GM21447 (cell line): ENCODE data around the gene TMEM203.

Experiments used
- ATAC-seq: cut with Tn5 transposase; IDR thresholded peaks from one replicate; pipeline ENCODE4 v1.9.1; 2021; ENCODE audit not compliant: unreplicated experiment

TMEM203 gene

DNA sequence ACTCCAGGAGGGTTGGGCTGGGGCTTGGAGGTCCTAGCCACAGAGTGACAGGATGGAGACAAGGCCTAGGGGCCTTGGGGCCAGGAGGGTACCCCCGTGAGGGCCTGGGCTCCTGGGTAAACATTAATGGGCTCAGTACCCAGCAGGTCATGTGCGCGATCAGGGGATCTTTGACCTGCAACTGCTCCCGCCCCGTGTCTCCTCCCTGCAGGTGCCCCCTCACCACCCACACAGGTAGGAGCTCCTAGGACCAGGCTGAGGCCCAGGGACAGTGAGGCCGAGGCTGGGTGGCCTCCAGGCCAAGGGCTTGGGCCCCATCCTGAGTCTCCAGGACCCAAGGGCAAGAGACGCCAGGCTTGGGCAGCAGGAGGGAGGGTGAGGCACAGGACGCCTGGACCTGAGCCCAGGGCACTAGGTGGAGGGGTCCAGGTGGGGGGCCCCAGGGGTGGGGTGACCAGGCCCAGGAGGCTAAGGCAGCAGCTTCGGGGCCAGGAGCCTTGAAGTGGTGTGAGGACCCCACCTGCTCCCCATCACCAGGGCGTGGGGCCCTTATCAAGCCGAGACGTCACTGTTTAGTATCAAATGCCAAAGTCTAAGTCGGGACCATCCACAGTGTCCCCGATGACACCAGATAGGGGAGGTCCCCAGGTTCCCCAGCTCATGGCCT, 25.4 kb upstream of the TMEM203 start, which contains the start of gene SLC34A3:
SLC34A3 (plus strand) TSS at position 197 of the 667 bp plus-strand sequence. CDS start 802 bp downstream, outside the sequence.
- no peak for ATAC-seq

- no peak for ATAC-seq
These were observed 24.7 kb upstream of the TMEM203 start for GRCh38 chr9:137229903-137230704.

DNA sequence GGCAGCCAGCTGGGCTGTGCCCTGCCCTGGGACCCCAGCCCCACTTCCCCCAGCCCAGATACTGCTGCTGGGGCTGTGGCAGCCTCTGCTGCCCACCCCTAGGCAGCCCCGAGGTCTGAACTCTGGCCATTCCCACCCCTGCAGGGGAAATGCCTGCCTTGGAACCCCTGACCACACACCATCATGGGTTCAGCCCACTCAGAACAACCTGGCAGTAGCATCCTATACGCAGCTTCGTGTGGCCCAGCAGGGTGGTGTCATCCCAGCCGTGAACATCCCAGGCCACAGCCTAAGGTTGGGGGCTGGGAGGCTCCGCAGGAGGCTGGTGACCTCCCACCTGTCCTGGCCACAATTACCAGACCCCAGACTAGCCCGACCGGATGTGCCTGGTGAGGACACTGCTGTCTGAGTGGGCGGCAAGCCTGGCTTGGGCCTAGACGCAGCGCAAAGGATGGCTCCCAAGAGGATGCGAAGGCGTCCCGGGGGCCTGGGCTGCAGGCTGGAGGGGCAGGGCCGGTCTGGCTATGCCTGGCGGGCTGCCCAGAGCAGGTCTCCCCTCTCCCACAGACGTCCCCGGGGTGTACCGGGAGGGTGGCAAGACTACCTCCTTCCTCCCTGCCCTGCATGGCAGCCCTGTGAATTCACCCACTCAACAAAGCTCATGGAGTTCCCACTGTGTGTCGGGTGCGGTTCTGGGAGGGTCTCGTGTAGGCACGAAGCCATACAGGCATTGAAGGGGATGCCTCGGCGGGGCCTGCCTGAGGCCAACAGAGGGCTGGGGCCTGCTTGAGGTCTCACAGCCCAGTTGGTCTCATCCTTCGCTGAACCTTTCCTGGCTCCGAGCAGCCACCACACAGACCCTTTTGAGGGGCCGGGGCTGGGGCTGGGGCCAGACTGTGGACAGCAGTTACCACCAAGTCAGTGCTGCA, 23.8 kb upstream of the TMEM203 start:
- ATAC-seq: no peak

- no peak for ATAC-seq
These were observed 23.1 kb upstream of the TMEM203 start for GRCh38 chr9:137228506-137228967.

GRCh38 chr9:137227853-137228505, 22.5 kb upstream of the TMEM203 start:
- no peak for ATAC-seq

- ATAC-seq: no peak
These were observed 21.8 kb upstream of the TMEM203 start, which contains the start of gene RNF224 for GRCh38 chr9:137227054-137227852. Gene RNF224, plus strand, starts transcription at chr9:137227502. Its CDS starts 834 bp downstream, at chr9:137228336.

GRCh38 chr9:137226338-137227053, 21.0 kb upstream of the TMEM203 start:
- ATAC-seq: no peak

DNA sequence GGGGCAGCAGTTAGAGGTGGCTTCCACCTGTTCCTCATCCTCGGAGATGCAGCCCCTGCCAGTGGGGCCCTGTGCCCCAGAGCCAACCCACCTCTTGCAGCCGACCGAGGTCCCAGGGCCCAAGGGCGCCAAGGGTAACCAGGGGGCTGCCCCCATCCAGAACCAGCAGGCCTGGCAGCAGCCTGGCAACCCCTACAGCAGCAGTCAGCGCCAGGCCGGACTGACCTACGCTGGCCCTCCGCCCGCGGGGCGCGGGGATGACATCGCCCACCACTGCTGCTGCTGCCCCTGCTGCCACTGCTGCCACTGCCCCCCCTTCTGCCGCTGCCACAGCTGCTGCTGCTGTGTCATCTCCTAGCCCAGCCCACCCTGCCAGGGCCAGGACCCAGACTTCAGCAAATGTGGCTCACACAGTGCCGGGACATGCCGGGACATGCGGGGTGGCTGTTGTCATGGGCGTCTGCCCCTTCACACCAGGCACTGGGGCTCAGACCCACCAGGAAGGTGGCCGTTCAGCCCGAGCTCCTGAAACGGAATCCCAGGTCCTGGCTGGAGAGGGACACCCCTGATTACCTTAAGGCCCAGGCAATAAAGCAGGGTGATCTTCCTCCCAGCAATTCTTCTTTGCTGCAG, 20.4 kb upstream of the TMEM203 start:
- ATAC-seq: no peak

GRCh38 chr9:137224830-137225694, 19.6 kb upstream of the TMEM203 start, which contains the start of gene CYSRT1:
Gene CYSRT1, plus strand, starts transcription at chr9:137225174. Its CDS starts 448 bp downstream, at chr9:137225622.
- no peak for ATAC-seq

- ATAC-seq: peak; percentile 63
These were observed 17.9 kb upstream of the TMEM203 start for GRCh38 chr9:137223078-137223970.

DNA sequence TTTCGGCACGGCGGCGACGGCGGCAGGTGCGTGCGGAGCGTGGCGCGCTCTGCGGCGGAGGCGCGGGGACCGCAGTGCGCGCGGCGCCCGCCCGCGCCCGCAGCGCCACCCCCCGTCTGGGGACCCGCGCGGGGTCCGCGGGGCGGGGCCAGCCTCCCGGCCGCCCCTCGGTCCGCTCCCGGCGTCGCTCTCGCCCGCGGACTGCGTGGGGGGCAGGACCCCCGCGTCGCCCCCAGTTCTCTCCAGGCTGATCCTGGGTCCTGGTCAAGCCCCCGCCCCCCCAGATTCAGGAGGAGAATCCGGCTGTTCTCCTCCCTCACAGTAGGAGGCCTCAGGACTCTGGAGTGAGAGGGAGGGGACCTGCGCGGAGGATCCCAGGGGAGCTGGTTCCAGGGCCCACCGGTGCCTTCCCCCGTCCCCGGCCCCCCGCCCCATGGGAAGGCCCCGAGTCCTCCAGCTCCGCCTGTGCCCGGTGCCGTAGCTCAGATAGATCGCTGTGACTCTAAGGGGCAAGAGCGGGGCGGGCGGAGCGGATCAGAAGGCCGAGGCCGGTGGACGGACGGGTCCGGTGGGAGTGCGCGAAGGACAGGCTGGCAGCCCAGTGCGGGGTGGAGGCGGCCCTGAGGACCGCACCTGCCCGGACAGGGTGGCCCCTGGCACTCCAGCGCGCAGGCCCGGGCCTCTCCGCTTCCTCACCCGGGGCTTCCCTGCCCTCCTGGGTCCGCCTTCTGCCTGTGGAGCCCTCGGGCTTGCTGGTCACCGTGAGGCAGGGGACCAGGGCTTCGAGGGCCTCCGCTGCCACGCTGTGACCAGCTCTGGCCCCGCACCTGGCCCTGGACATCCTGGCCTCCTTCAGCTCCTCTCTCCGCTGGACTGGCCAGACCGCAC, 17.0 kb upstream of the TMEM203 start, which contains the start of gene RNF208:
RNF208 (minus strand) TSS at position 51 of the 888 bp plus-strand sequence. CDS start 1,028 bp downstream, outside the sequence.
- ATAC-seq: no peak

- no peak for ATAC-seq
These were observed 16.2 kb upstream of the TMEM203 start for GRCh38 chr9:137221506-137222111.

DNA sequence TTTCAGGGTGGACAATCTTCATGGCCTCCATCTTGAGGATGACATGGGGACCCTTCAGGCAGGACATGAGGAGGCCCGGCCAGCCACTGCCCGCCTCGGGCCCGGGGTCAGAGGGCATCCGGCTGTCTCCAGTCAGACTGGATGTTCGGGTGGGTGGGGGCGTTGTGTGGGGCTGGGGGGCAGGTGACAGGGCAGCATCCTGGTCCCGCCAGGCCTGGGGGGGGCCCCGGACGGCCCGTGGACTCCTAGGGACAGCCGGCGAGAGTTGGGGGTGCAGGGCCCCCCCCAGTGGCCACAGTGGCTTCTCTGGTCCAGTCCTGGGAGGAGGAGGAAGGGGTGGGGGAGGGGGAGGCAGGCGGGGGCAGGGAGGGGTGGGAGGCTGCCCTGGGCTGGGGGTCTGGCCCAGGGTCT, 15.7 kb upstream of the TMEM203 start:
- ATAC-seq: no peak

- ATAC-seq: no peak
These were observed 15.1 kb upstream of the TMEM203 start for GRCh38 chr9:137220317-137221094.
